Esophagus squamous epithelium (tissue), 5 donors: Measurements from ENCODE around the gene PTPRD. TPM values are rescaled to one million over a fixed set of nuclear protein-coding genes. Genes with fewer than 3 reads are reported as not detected.

Source experiments
- DNase-seq: peaks from one replicate; lab custom pipeline; 2025; lab: John Stamatoyannopoulos, UW
- H3K27ac ChIP-seq, 4 donors: fragments of 200-600 bp; sonication (generic); one replicate each; pipeline ENCODE4 v1.5.1; 2016 to 2019; ENCODE audit warnings: mild to moderate bottlenecking in 1 of 4
- H3K27me3 ChIP-seq, 4 donors: fragments of 200-600 bp; sonication (generic); 1 replicate in 3 of 4; 2 replicates in 1 of 4; pipeline versions ENCODE4 v1.5.1 to v1.6.0; 2017 to 2021; ENCODE audit warnings: antibody characterized with exemption in 1 of 4
- H3K36me3 ChIP-seq, 3 donors: fragments of 200-600 bp; sonication (generic); one replicate each; pipeline ENCODE4 v1.5.1; 2016 to 2019
- H3K4me1 ChIP-seq, 3 donors: fragments of 200-600 bp; sonication (generic); one replicate each; pipeline ENCODE4 v1.5.1; 2017 to 2019
- H3K4me3 ChIP-seq, 4 donors: fragments of 200-600 bp; sonication (generic); 1 replicate in 3 of 4; 2 replicates in 1 of 4; pipeline ENCODE4 v1.5.1; 2016 to 2019; ENCODE audit warnings: mild to moderate bottlenecking in 2 of 4, moderate library complexity in 1 of 4
- H3K9me3 ChIP-seq, 3 donors: fragments of 200-600 bp; sonication (generic); one replicate each; pipeline ENCODE4 v1.5.1; 2016 to 2019
- CTCF ChIP-seq, 6 experiments: fragments of 450-650 bp in 4 of 6; fragments of 200-600 bp in 2 of 6; sonication (generic) in 2 of 6; IDR thresholded peaks; one replicate each; pipeline ENCODE4 v1.5.1; 2016 to 2019; ENCODE audit warnings: antibody characterized with exemption in 6 of 6, mild to moderate bottlenecking in 4 of 6, moderate library complexity in 4 of 6
- POLR2A ChIP-seq, 4 donors: fragments of 450-650 bp; IDR thresholded peaks; one replicate each; pipeline ENCODE4 v1.6.1; 2017; ENCODE audit warnings: antibody characterized with exemption in 4 of 4, mild to moderate bottlenecking in 4 of 4, moderate library complexity in 3 of 4
- WGBS, 2 donors: methylation state at CpG; one replicate each; pipeline ENCODE4 v1.1.5; 2018; 5-methylcytosine and 5-hydroxymethylcytosine counted together
- intact Hi-C: fragments of 100-400 bp; cut with DNase I; formaldehyde crosslinking; loops from one replicate; pipeline ENCODE4 v1.15.0; 2022
- total RNA-seq, 4 donors: library from RNA; depleted of rRNA; stranded (reverse); fragments of >200 nt; gene quantifications; one replicate each; pipeline ENCODE4 v1.1.0, GENCODE V29; 2016
- donor health status: DM: yes; HTN: yes; CAD: no.

The PTPRD gene
- total RNA-seq, 4 donors from 2014 or later, result 0.23 to 16.3 (median 6.6) TPM

GRCh38 chr9:8958358-8958757 is 1654.4 kb downstream of the PTPRD start:
- Histone ChIP-seq H3K9me3 (no peaks in the 10 kb centered on the region), H3K4me1 (no peaks in the 10 kb centered on the region), H3K27ac (no peak overlapping the region), H3K4me3 (no peak overlapping the region), H3K36me3 (no peaks in the 10 kb centered on the region), H3K27me3 (no peaks in the 10 kb centered on the region)
- no peak for TF ChIP-seq CTCF (IDR thresholded peaks at IDR 0.05)
- TF ChIP-seq POLR2A (IDR thresholded peaks at IDR 0.05), result no peak
- DNase-seq, result no peak
- intact Hi-C loops, result no loop called here
- 75% methylated on average over 2 of the region's 2 CpGs for WGBS, 2 donors

- Histone ChIP-seq H3K27ac (no peak overlapping the region), H3K4me3 (no peak overlapping the region), H3K27me3 (no peaks in the 10 kb centered on the region), H3K36me3 (no peaks in the 10 kb centered on the region), H3K4me1 (no peaks in the 10 kb centered on the region), H3K9me3 (no peaks in the 10 kb centered on the region)
- intact Hi-C loops, result no loop called here
- 55 to 58% methylated on average over 2 of the region's 2 CpGs for WGBS, 2 donors
- DNase-seq, result no peak
- TF ChIP-seq CTCF (IDR thresholded peaks at IDR 0.05), result no peak
- TF ChIP-seq POLR2A (IDR thresholded peaks at IDR 0.05), result no peak
These were observed 1657.5 kb downstream of the PTPRD start for GRCh38 chr9:8955315-8955714.

GRCh38 chr9:8946461-8946860 is 1666.3 kb downstream of the PTPRD start:
- no peak for DNase-seq
- Histone ChIP-seq H3K9me3 (no peaks in the 10 kb centered on the region), H3K27ac (no peak overlapping the region), H3K36me3 (no peaks in the 10 kb centered on the region), H3K4me1 (no peaks in the 10 kb centered on the region), H3K4me3 (no peak overlapping the region), H3K27me3 (no peaks in the 10 kb centered on the region)
- TF ChIP-seq POLR2A (IDR thresholded peaks at IDR 0.05), result no peak
- TF ChIP-seq CTCF (IDR thresholded peaks at IDR 0.05), result no peak
- intact Hi-C loops, result no loop called here
- 93 to 100% methylated on average over 1 of the region's 1 CpG for WGBS, 2 donors

GRCh38 chr9:8943392-8943791 is 1669.4 kb downstream of the PTPRD start:
- WGBS, 2 donors, result 90 to 91% methylated on average over 1 of the region's 1 CpG
- no peak overlapping the region for H3K4me3 ChIP-seq
- no peaks in the 10 kb centered on the region for H3K4me1 ChIP-seq
- no peak for DNase-seq
- no peak for TF ChIP-seq POLR2A (IDR thresholded peaks at IDR 0.05)
- no peak for TF ChIP-seq CTCF (IDR thresholded peaks at IDR 0.05)
- H3K27ac ChIP-seq, result no peak overlapping the region
- intact Hi-C loops, result no loop called here
- no peaks in the 10 kb centered on the region for H3K27me3 ChIP-seq
- no peaks in the 10 kb centered on the region for H3K9me3 ChIP-seq
- no peaks in the 10 kb centered on the region for H3K36me3 ChIP-seq

- Histone ChIP-seq H3K4me1 (no peaks in the 10 kb centered on the region), H3K27me3 (no peaks in the 10 kb centered on the region), H3K36me3 (no peaks in the 10 kb centered on the region), H3K27ac (no peak overlapping the region), H3K4me3 (no peak overlapping the region), H3K9me3 (no peaks in the 10 kb centered on the region)
- intact Hi-C loops, result no loop called here
- TF ChIP-seq POLR2A (IDR thresholded peaks at IDR 0.05) (no peak), CTCF (IDR thresholded peaks at IDR 0.05) (no peak)
- no peak for DNase-seq
These were observed 1672.2 kb downstream of the PTPRD start for GRCh38 chr9:8940650-8941049.
